Measurements from ENCODE around the gene FLYWCH2.
"Not testable (repeated sequence)": the region's sequence is repeated elsewhere in the genome, so short reads cannot be mapped to it uniquely, and the experiment has no call there.

Gene FLYWCH2

DNA sequence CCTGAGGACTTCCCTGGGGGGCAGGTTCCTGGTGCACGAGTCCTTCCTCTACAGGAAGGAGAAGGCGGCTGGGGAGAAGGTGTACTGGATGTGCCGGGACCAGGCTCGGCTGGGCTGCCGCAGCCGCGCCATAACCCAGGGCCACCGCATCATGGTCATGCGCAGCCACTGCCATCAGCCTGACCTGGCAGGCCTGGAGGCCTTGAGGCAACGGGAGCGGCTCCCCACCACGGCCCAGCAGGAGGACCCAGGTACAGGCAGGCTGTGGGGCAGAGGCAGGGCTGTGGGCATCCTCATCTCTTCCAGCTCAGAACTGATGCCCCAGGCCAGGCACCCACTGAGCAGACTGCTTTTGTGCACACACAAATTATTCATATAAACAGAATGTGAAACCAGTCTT, 55.2 kb downstream of the FLYWCH2 start:
- DNase-seq (ENCODE audit: low read depth, low spot score) = no peak
- in situ Hi-C loops (cut with HindIII; ENCODE audit: low sequenced_read_pairs) = no loop called here
- no peak overlapping the region for H3K4me3 ChIP-seq (ENCODE audit: low read depth, low read length)
- TF ChIP-seq, protein P1, sequence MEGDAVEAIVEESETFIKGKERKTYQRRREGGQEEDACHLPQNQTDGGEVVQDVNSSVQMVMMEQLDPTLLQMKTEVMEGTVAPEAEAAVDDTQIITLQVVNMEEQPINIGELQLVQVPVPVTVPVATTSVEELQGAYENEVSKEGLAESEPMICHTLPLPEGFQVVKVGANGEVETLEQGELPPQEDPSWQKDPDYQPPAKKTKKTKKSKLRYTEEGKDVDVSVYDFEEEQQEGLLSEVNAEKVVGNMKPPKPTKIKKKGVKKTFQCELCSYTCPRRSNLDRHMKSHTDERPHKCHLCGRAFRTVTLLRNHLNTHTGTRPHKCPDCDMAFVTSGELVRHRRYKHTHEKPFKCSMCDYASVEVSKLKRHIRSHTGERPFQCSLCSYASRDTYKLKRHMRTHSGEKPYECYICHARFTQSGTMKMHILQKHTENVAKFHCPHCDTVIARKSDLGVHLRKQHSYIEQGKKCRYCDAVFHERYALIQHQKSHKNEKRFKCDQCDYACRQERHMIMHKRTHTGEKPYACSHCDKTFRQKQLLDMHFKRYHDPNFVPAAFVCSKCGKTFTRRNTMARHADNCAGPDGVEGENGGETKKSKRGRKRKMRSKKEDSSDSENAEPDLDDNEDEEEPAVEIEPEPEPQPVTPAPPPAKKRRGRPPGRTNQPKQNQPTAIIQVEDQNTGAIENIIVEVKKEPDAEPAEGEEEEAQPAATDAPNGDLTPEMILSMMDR (IDR thresholded peaks at IDR 0.05; ENCODE audit: low read depth, low read length) = no peak

DNA sequence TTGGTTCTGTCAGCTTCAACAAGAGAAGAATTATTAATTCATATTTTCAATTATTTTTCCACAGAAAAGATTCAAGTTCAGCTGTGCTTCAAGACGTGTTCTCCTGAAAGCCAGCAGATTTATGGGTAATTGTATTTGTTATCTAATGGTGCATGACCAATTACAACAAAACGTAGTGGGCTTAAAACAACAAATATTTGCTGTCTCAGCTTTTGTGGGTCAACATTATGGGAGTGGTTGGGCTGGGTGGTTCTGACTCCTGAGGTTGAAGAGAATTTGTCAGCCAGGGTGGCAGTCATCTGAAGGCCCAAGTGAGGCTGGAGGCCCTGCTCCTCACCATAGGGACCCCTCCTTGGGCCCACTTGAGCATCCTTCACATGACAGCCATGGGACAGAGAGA, 57.0 kb downstream of the FLYWCH2 start:
- no peak overlapping the region for H3K4me3 ChIP-seq (ENCODE audit: low read depth, low read length)
- TF ChIP-seq, protein P1 (IDR thresholded peaks at IDR 0.05; ENCODE audit: low read depth, low read length) = no peak
- in situ Hi-C loops (cut with HindIII; ENCODE audit: low sequenced_read_pairs) = no loop called here
- no peak for DNase-seq (ENCODE audit: low read depth, low spot score)

DNA sequence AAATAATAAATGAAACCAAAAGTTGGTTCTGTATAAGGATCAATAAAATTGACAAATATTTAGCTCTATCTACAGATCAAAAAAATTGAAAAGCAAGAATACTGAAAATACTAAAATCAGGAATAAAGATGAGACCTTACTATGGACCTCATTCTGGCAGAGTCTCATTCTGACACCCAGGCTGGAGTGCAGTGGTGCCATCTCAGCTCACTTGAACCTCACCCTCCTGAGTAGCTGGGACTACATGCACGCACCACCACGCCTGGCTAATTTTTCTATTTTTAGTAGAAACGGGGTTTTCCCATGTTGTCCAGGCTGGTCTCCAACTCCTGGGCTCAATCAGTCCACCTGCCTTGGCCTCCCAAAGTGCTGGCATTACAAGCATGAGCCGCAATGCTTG, 59.0 kb downstream of the FLYWCH2 start:
- TF ChIP-seq, protein P1 (IDR thresholded peaks at IDR 0.05; ENCODE audit: low read depth, low read length) = no peak
- no peak for DNase-seq (ENCODE audit: low read depth, low spot score)

DNA sequence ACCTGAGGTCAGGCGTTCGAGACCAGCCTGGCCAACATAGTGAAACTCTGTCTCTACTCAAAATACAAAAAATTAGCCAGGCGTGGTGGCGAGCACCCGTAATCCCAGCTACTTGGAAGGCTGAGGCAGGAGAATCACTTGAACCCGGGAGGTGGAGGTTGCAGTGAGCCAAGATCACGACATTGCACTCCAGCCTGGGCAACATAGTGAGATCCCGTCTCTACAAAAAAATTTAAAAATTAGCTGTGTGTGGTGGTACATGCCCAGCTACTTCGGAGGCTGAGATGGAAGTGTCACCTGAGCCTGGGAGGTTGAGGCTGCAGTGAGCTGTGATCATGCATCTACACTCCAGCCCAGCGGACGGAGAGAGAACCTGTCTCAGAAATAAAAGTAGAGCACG, 60.7 kb downstream of the FLYWCH2 start:
- H3K4me3 ChIP-seq (ENCODE audit: low read depth, low read length); DNase-seq (ENCODE audit: low read depth, low spot score); in situ Hi-C loops (cut with HindIII; ENCODE audit: low sequenced_read_pairs): not testable (repeated sequence)

More for the DNA sequence above, 59.0 kb downstream of the FLYWCH2 start:
- in situ Hi-C loops (cut with HindIII; ENCODE audit: low sequenced_read_pairs) = no loop called here
- H3K4me3 ChIP-seq (ENCODE audit: low read depth, low read length) = no peak overlapping the region

DNA sequence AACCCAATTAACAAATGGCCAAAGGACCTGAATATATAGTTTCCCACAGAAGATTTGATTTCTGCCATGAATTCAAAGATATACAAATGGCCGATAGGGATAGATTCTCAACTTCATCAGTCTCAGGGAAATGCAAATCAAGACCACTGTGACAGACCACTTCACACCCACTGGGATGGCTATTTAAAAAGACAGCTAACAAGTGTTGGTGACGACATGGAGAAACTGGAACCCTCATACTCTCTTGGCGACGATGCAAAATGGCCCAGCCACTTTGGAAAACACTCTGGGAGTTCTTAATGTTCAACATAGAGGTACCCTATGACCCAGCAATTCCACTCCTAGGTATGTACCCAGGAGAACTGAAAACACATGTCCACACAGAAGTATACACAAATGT, 63.6 kb downstream of the FLYWCH2 start:
- TF ChIP-seq, protein P1 (IDR thresholded peaks at IDR 0.05; ENCODE audit: low read depth, low read length) = no peak
- in situ Hi-C loops (cut with HindIII; ENCODE audit: low sequenced_read_pairs) = no loop called here
- no peak for DNase-seq (ENCODE audit: low read depth, low spot score)

More for the DNA sequence above, 63.6 kb downstream of the FLYWCH2 start:
- no peak overlapping the region for H3K4me3 ChIP-seq (ENCODE audit: low read depth, low read length)

All from astrocyte of the spinal cord (primary cell).